22Rv1 (cell line): ENCODE results near the gene WDTC1.

Experiments
- CTCF ChIP-seq: fragments of 450-650 bp; IDR thresholded peaks from 2 replicates; pipeline ENCODE4 v1.5.1; 2017; ENCODE audit warnings: mild to moderate bottlenecking
- ZFX ChIP-seq: fragments of 450-650 bp; IDR thresholded peaks from 2 replicates; pipeline ENCODE4 v1.6.1; 2017; ENCODE audit warnings: antibody characterized with exemption, borderline replicate concordance

GRCh38 chr1:27292106-27292505 lies 57.7 kb downstream of the WDTC1 start:
- TF ChIP-seq CTCF (no peak), ZFX (no peak)
